Measurements from ENCODE around the gene STAMBP.
"Not testable (repeated sequence)": the region's sequence is repeated elsewhere in the genome, so short reads cannot be mapped to it uniquely, and the experiment has no call there.

Gene STAMBP

DNA sequence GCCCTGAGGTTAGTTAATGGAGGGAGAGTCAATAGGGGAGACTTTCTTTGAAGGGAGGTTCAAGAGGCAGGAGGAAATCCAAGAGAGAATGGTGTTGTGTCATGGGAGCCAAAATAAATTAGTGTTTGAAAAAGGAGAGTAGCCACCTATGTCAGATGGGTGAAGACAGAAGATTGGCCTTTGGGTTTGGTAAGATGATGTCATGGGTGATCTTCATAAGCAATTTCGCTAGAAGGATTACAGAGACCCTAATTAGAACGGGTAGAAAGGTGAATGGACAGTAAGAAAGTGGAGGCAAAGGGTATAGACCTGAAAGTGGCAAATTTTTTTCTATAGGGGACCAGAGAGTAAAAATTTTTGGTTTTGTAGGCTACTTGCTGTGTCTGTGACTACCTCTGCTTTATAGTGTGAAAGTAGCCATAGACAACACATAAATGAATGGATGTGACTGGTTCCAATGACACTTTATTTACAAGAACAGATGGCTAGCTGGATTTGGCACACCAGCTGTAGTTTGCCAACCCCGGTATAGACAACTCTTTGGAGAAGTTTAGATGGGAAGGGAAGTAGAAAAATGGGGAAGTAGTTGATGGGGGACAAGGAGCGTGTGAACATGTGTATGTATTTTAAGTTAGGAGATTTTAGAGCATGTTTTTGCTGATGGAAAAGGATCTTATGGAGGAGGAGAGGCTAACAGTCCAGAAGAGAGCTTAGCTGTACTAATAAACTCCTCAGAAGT is 9.3 kb downstream of the STAMBP start:
- DNase-seq: no peak

DNA sequence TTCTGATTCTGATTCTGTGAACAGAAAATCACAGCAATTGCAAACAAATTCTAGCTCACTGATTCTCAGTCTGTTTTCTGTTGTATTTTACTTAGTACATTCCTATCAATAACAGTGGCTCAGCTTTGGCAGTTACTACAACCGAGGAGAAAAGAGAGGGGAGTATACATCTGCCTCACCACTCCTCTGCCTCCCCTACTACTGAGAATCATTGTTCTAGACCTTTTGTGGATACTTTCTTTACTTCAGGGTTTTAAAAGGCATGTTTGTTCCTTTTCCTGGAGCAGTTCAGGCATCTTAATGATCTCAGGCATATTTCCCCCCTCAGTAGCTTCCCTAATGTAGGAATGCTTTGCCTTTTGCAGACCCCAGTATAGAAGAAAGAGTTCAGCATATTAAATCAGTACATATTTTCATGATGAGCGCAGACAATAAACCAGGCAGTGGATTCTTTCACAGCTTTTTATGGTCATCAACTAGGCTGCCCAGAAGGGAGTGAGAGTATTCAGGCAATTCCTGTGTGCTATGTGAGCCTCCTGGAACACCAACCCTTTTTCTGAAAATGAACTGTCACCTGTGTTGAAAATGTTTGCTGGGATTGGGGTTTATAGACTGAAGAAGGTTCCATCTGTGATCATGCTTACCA is 10.3 kb downstream of the STAMBP start:
- DNase-seq: no peak

DNA sequence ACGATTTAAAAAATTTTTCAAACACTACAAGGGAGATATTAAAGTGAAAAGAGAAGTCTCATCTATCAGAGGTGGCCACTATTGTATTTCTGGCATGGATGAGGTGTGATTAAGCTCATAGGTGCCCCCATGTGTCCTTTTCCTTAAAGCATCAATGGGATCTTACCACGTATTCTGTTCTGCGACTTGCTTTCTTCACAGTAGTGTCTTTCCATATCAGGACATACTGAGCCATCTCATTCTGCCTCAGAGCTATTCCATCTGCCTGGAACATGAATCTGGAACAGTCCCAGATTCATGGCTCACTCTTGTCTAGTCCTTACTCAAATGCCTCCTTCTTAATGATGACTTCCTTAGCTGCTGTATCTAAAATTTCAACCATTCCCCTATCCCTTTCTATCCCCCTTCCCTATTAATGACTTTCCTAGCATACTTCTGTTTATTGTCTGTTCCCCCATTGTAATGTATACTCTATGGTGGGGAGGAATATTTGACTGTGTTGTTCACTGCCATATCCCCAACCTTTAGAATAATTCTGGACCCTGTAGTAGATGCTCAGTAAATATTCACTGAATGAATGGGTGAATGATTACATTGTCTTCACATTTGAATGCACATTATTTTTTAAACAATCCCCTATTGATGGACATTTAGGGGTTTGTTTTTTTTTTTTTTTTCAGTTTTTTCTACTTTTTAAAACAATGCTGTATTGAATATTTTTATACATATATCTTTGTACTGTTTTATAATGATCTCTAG is 11.1 kb downstream of the STAMBP start:
- DNase-seq: no peak

DNA sequence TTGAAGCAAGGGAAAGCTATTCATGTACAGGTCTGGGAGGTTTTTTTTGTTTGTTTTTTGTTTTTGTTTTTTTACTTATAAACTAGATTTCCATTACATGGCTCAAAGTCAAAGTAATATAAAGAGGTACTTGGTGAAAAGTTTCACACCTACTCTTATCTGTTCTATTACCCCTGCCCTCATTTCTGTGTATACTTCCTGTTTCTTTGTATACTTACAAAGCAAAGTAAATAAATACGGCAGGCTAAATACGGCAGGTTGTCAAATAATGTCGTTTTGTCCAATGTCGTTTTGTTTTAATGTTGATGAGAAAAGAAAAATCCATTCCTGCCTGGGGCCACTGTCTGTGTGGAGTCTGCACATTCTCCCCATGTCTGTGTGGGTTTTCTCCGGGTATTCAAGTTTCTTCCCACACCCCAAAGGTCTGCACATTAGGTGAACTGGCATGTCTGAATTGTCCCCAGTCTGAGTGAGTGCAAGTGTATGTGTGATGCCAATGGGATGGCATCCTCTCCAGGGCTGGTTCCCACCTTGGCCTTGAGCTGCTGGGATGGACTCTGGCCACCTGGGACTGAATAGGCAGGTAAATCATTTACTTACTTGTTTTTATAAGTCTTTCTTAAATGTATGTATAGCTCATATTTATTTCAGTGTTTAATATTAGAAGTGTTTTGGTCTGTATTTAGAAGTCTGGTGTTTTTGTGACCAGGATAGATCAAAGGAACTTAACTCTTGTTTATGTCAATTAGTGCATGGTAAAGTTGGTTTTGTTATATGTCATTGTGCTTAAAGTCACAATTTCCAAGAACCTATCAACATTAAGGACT is 13.4 kb downstream of the STAMBP start:
- DNase-seq: no peak

DNA sequence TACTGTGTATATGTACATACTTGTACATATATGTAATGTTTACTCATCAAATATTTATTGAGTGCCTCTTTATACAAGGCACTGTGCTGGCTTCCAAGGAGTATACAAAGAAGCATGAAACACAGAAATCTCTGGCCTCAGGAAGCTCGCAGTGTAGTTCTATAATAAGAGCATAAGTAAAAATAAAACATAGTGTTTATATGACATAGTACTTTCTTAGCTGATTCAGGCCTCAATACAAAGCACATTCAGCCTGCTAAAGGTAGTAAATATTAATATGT is 13.9 kb downstream of the STAMBP start:
- DNase-seq: no peak

DNA sequence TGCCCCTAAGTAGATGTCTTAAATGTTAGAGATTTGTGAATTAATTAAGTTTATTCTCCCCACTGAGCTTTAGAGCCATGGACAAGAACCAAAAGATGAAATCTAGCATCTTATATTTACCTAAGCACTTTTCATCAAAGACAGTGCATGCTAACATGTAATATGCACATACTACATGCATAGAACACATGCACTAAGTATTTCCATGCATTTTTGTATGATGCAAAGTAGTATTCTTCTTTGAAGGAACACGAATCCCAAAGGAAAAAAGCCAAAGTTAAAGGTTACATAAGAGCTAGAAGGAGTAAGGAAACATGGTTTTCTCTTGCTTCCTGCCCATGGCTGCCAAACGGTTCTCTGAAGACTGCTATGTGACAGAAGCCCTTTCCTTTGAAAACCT is 15.3 kb downstream of the STAMBP start:
- no peak for DNase-seq

DNA sequence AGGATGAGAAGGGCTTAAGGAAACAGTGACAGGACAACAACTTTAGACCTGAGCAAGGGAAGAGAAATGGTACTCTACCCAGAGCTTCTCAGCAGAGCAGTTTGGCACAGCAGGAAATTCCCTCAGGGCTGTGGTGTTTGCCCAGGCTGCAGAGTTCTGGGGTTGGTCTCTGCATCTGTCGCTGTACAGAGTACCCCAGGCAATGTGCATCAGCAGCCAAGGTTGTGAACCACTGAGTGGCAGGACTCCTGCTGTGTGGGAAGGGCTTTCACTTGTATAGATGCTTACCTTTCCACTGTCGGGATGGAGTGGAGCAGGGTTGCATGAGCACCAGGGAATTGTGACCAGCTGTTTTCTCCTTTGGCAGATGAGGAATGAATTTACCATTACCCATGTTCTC is 21.2 kb downstream of the STAMBP start:
- no peak for DNase-seq

DNA sequence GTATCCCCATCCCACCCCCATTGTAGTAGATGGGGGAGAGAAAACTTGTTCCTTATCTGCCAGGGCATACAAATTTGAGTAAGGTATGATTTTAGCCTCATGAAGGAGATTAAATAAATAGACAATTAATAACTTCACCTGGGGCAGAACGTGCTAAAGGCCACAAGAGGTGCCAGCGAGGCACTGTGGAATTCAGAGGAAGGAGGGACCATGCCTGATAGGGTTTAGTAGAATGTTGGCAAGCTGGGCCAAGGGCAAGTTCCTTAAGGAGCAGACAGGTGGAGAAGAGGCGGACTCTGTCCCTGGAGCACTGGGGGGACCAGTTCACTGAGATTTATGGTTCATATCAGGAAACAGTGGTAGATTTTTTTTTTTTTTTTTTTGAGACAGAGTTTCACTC is 22.5 kb downstream of the STAMBP start:
- DNase-seq: no peak

DNA sequence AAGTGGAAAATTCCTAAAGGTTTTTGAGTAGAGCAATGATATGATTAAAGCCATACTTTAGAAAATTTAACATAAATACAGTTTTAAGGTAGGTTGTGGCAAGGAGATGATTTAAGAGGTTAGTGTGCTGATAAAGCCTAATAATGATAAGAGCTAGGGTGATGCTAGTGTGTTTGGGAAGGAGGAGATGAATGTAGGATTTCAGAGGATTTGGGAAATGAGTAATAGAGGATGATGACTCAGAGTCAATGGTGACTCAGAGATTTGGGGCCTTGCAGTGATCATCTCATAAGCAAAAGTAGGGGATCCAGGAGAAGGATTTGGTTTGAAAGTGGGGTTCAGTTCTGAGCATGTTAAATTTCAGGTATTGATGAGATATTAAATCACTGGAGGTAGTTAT is 23.3 kb downstream of the STAMBP start:
- DNase-seq: no peak

DNA sequence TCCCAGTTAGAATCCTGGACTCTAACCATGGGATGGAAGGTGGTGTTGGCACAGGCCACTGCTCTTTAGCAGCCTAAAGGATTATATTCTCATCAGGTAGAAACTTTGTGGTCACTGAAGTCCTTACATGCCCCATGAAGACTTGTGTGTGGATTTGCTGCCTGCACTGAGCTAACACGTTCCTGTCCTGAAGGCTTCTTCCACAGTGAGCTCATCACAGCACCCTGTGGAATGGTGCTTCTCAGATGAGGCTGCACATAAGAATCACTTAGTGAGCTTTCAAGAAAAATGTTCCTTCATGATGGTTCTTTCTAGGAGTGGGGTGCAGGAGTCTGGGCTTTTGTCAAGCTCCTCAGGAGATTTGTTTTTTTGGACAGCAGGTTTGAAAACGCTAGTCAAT is 26.8 kb downstream of the STAMBP start:
- no peak for DNase-seq

DNA sequence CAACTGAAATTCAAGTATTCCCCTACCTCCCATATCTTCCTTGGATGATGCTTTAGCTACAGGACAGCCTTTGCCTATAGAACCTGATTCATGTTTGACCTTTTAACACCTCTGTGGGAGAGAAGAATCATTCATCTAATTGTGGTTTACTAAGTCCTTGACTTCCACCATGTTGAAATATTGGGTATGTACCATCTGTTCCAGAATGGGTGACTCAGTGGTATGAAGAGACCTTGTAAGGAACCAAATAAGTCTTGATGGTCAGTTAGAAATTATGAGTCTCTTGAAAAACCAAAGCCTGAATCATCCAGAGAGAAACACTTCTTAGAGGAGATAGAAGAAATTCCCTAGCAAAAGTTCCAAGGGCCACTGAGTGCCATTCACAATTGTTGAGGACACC is 27.5 kb downstream of the STAMBP start:
- no peak for DNase-seq

DNA sequence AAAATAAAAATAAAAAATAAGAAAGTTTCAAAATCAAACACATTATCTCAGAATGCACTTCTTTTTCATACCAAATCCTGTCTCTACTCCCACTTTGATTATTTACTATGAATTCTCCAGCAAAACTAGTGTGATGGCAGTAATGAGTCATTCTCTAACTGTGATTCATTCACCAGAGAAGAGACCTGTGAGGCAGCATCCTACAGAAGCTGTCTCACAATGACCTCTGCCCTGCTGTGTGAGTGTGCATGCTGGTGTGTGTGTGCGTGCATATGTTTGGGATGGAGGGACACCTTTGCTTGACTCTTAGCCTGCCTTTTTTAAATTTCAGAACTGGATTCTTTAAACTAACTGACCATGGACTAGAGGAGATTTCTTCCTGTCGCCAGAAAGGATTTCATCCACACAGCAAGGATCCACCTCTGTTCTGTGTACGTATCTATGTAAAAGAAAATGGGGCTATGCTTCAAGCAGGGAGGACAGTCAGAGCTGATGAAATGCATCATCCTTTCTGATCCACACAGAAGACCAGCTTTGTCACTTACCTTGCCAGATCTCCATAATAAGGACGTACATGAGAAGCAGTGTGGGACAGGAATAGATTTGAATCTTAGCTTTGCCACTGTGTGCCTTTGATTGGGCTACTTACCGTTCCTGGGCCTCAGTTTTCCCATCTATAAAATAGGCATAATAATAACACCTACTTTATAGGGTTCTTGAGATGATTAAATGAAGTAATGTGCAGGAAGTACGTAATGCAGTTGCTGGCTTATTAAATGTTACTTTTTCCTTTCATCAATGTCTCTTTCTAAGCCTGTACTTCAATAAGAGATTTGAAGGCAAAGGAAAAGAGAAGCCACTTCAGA is 31.2 kb downstream of the STAMBP start:
- DNase-seq: no peak

DNA sequence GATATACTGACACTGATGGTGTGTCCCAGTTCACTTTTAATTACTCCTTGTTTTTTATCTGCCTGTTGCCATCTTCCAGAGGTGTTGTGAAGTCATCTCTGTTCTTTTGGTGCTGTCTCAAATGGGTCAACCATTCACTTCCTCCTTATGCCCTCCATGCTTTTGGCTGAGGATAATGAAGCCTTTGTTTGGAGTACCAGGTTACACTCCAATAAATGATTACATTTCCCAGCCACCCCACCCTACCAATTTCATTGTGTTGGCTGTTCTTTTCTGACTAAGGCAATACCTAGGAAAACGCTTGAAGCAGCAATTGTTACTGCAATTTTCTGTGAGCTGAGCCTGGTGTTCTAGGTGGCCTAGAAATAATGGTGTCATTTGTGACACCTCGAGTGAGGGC is 34.2 kb downstream of the STAMBP start:
- DNase-seq: no peak

DNA sequence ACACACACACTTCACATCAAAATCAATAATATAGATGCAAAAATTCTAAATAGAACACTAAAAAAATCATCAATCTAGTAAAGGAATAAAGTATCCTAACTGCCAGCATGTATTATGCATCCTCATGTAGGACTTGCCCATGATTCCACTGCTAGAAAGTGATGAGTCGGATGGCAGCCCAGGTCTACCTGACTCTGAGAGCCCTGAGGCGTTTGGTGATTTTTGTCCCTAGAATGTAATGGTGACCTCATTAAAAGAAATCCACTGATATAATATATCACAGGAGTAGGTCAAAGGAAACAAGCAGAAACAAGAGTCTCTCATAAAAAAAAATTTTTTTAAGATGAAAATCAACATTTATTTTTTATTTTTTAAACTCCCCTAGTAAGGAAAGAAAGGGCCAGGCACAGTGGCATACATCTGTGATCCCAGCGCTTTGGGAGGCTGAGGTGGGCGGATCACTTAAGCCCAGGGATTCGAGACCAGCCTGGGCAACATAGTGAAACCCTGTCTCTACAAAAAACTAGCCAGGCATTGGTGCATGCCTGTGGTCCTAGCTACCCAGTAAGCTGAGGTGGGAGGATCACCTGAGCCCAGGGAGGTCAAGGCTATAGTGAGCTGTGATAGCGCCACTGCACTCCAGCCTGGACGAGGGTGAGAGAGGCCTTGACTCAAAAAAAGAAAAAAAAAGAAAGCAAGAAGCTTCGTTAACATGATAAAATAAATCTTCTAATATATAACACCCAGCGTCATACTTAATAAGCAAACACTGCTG is 39.6 kb downstream of the STAMBP start:
- no peak for DNase-seq

DNA sequence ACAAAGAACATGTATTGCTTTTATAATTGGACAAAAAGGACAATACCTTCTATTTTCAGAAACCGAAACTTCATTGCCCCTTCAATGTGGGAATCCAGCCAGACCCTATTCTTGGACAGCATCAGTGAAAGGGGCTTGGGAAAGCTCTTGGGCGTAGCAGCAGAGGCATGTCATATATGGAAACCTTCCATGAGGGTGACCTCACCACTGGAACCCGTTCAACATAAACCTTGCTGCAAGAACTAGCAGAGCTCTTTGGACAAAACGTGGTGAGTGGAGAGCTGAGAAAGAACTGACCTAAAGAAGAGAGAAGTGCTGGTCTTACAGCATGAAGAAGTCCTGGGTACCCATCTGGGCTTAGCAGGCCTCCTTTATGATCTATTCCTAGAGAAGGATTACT is 41.3 kb downstream of the STAMBP start:
- no peak for DNase-seq

DNA sequence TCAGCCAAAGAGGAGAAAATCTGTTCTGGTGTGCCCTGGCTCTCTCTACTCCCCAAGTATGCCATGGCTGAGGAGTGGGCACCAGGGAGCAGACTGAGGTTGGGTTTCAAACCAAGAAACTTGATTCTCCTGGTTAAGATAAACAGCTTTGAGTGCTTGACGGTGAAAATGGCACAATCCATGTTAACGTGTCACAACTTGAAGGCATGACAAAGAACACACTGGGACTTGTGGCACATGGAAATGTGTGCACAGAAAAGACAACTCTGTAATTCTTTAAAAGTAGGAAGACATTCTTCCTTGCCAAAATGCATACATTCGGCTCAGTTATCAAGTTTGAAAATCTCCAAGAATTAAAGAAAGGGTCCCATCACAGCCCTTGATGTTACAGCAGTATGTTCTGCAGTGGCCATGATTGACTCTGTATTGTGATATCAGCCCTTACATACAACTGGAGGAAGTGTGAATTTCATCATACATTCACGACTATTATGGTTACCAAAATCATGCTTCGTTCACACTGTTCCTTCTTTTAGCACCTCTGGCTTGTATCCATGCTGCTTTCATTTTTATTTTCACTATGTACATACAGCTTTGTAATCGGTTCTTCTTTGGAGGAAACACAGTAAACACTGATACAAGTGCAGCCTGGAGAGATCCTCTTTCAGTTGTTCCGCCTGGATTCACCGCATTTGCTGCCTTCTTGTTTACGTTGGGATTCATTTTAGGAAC is 48.5 kb downstream of the STAMBP start:
- no peak for DNase-seq

DNA sequence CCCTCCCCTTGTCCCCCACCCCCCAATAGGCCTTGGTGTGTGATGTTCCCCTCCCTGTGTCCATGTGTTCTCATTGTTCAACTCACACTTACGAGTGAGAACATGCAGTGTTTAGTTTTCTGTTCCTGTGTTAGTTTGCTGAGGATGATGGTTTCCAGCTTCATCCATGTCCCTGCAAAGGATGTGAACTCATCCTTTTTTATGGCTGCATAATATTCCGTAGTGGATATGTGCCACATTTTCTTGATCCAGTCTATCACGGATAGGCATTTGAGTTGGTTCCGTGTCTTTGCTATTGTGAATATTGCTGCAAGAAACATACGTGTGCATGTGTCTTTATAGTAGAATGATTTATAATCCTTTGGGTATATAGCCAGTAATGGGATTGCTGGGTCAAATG is 49.2 kb downstream of the STAMBP start:
- DNase-seq: not testable (repeated sequence)

DNA sequence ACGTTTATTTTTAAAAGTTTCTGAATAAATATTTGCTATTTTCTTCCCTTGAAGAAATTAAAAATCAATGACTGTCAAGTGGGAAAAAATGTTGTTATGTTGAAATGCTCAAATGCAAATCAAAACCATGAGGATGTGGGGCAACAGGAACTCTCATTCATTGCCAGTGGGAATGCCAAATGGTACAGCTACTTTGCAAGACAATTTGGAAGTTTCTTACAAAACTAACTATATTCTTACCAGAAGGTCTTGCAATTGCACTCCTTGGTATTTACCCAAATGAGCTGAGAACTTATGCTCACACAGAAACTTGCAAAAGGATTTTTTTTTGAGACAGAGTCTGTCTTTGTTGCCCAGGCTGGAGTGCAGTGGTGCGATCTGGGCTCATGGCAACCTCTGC is 56.6 kb downstream of the STAMBP start:
- no peak for DNase-seq

DNA sequence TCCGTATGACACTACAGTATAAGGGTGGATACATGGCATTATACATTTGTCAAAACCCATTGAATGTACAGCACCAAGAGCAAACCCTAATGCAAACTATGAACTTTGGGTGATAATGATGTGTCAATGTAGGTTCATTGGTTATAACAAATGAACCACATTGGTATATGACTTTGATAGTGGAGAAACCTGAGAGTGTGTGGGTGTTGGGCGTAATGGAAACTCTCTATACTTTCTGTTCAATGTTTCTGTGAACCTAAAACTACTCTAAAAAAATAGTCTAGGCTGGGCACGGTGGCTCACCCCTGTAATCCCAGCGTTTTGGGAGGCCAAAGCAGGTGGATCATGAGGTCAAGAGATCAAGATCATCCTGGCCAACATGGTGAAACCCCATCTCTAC is 57.6 kb downstream of the STAMBP start:
- no peak for DNase-seq

DNA sequence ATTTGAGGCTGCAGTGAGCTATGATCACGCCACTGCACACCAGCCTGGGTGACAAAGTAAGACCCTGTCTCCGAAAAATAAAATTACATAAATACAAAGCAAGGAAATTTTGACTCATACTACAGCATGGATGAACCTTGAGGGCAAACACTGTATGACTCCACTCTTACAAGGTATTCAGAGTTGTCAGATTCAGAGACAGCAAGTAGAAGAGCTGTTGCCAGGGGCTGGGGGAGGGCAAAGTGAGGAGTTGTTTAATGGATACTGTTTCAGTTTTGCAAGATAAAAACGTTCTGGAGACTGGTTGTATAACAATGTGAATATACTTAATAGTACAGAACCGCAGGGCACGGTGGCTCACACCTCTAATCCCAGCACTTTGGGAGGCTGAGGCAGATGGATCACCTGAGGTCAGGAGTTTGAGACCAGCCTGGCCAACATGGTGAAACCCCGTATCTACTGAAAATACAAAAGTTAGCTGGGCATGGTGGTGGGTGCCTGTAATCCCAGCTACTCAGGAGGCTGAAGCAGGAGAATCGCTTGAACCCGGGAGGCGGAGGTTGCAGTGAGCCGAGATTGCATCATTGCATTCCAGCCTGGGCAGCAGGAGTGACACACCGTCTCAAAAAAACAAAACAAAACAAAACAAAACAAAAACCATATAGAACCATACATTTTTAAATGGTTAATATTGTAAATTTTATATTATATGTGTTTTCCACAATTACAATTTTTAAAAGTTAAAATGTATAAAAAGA is 59.0 kb downstream of the STAMBP start:
- DNase-seq: not testable (repeated sequence)
